Endothelial cell of hepatic sinusoid (primary cell): ENCODE data around the gene WHAMM.

Experiments
- in situ Hi-C: cut with HindIII; loops from 2 replicates; pipeline ENCODE4 v1.10.0; 2017; ENCODE audit warnings: low sequenced_read_pairs

The WHAMM gene

GRCh38 chr15:82835391-82835917, 26.0 kb downstream of the WHAMM start:
- in situ Hi-C loops: no loop called here

GRCh38 chr15:82838096-82838735, 28.8 kb downstream of the WHAMM start:
- in situ Hi-C loops: no loop called here

- in situ Hi-C loops: no loop called here
These were observed 29.7 kb downstream of the WHAMM start for GRCh38 chr15:82839136-82839535.

- in situ Hi-C loops: loop anchor here (10.0 kb wide), 1 partner anchor 85 kb away; no protein-coding TSS in a partner anchor
These were observed 30.7 kb downstream of the WHAMM start for GRCh38 chr15:82840166-82840565.

DNA sequence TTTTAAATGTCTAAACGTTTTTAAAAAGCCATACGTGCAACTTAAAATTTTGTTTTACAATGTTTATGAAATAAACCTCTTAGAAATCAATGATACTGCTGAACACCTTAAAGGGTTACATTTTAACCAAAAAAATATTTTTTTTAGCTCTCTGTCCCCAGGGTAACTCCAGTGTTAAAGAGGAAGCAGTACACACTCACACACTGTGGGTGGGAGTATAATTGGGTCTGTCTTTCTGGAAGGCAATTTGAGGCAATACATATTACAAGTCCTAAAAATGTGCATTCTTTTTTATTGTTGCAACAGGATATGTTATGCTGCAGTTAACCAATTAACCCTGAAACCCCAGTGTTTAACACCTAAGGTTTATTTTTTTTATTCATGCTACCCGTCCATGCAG, 34.1 kb downstream of the WHAMM start:
- in situ Hi-C loops: loop anchor here (10.0 kb wide), 1 partner anchor 89 kb away; no protein-coding TSS in a partner anchor

- in situ Hi-C loops: loop anchor here (5.0 to 10.0 kb wide), 4 partner anchors 58 to 142 kb away; partner anchors contain the start of gene RAMAC
These were observed 36.3 kb downstream of the WHAMM start for GRCh38 chr15:82845686-82846085.

GRCh38 chr15:82846621-82847020, 37.2 kb downstream of the WHAMM start:
- in situ Hi-C loops: loop anchor here (5.0 to 10.0 kb wide), 4 partner anchors 59 to 141 kb away; partner anchors contain the start of gene RAMAC

GRCh38 chr15:82847703-82848102, 38.3 kb downstream of the WHAMM start:
- in situ Hi-C loops: loop anchor here (5.0 to 10.0 kb wide), 4 partner anchors 60 to 140 kb away; partner anchors contain the start of gene RAMAC

DNA sequence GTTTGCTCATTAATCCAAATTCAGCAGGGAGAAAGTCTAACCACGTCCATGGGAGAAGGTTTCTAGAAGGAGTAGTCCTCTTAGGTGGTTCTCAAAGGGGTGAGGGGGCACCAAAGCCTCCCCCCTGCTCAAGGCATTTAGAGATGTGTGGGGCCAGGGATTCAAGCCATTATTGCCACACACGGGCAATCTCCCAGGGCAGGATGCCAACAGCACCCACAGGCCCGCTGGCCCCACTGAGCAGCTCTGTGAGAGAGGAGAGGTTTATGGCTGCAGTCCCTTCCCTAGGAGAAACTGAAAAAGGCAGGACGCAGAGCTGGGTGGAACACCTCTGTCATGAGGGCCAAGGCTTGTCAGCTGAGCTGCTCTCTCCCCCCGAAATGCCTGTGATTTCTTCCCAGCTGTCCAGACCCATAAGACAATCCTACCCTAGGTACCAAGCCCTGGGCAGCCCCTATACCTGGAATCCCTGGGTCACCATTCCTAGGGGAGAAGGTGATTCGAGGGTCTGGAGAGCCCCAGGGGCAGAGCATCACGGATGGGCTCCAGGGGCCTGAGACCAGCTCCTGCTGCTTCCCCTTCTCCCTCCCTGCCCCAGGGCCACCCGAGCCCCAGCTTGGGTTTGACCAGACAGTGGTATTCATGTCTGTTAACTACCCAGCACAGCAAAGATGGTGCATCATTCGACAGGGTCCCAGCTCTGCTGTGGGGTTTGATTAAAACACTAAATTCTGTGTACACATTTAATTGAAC, 39.0 kb downstream of the WHAMM start:
- in situ Hi-C loops: loop anchor here (5.0 to 10.0 kb wide), 4 partner anchors 61 to 139 kb away; partner anchors contain the start of gene RAMAC

DNA sequence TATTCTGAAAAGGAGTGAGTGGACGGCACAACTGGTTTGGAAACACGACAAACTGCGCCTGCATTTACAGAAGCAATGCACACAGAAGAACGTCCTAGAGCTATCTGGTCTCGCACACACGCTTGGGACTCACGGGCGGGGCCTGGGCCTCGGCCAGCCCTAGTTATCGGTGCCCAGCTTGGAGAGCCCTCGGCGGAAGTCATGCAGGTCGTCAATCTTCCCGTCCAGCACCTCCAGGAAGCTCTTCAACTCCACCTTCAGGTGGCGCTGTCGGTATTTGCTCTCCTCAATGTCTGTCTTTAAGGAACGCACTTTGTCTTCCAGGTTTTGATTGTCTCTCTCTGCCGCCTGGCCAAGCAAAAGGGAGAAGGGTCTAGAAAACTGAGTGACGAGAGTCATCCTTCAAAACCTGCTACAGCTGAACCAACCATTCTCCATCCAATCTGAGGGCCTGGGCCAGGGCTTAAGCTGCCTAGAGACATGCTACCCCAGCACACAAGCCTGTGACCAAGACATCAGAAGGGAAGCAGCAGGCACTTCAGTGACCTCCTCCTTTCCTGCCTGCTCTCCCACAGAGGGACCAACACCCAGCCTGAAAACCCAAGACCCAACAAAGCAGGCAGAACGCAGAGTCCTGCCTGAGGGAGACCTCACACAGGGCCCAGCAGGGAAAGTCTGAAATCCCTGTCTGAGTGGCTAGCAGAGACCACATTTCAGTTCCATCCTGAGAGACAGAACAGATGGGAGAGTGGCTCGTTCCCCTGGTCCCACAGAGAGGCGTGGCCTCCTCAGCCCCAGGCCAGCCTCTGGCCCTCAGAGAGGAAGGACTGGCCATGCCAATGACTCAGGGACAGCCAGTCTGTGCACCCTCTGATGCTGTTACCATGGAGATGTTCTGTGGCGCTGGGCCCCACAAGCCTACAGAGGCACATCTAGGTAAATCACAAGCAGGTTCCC, 40.4 kb downstream of the WHAMM start:
- in situ Hi-C loops: loop anchor here (5.0 to 10.0 kb wide), 4 partner anchors 62 to 137 kb away; partner anchors contain the start of gene RAMAC

DNA sequence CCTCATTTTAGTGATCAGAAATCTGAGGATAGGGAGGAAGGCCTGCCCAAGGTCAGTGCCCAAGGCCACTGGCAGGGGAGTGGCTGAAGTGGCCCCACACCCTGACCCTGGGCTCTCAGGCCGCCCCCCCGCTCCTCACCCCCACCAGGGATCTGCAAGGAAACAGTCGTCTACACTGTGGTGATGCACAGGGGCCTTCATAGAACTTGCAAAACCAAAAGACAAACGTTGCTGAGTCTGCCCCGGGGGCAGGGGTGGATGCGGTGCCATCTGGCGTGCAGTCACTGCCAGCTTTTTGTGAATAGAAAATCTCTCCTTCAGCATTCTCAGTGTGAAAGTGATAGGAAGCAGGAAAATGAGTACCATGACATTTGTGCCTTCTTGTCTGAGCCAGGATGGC, 41.3 kb downstream of the WHAMM start:
- in situ Hi-C loops: no loop called here

DNA sequence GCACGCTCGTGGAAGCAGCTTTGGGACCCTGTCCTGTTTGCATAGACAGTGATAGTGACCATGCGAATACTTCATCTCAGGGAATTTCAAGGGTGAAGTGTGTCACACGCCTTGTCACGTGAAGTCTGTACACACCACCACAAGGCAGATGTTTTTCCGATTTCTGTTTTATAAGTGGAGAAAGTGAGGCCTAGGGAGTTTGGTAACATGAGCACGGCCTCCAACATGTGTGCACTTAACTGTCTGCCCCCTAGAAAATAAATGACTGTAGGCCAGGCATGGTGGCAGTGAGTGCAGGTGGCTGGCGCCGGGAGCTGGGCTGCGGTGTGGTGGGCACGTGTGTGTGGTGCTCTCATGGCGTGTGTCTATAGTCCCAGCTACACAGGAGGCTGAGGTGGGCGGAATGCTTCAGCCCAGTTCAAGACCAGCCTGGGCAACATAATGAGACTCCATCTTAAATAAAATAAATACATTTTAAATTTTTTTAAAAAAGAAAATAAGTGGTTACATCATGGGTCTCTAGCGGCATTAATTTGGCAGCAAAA, 42.0 kb downstream of the WHAMM start:
- in situ Hi-C loops: no loop called here

DNA sequence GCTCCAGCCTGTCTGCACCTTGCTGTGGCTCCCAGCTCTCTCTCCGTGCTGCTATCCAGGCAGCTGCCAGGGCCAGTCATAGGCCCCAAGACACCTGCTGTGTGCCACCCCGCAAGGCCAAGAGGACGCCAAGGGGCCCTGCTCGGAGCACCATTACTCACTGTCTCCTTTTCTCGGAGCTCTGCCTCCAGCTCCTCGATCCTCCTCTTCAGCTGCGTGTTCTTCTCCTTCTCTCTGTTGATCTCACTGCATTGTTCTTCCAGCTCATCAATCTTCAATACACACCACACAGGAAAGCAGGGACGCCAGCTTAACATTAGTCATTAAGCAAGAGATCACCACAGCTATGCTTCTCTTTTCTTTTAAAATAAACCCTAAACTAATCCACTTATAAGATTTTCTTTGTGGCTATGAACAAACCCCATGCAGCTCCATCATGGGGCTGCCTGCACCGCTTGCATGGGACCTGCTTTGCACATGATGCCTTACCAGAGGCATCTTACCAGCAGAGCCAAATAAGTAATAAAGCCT, 42.6 kb downstream of the WHAMM start:
- in situ Hi-C loops: no loop called here

DNA sequence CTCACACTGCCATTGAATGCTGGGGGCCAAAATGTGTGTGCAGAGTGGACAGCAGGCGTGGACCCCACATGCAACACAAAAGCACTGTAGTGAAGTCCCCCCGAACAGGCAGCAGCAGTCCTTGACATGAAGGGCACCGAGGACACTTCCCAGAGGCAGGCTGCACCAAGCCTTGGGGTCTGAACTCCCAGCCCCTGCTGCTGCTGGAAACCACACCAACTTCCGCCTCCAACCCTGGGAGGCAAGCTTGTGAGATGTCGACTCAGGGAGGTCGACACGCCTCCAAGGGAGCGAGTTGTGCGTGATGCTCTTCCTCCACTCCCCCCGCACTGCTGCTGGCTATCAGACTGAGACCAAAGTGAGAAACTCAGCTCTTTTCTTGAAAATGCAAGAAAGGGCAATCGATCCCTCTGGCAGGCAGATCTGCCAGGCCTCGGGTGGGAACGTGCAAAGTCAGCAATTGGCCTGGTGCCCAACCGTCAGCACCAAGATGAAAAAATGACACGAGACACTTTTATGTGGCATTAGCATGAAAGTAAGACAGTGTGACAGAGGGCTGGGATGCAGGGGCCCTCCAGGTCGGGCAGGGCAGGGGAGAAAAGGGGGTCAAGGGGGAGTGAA, 43.6 kb downstream of the WHAMM start:
- in situ Hi-C loops: no loop called here

GRCh38 chr15:82854554-82854953, 45.1 kb downstream of the WHAMM start:
- in situ Hi-C loops: no loop called here

DNA sequence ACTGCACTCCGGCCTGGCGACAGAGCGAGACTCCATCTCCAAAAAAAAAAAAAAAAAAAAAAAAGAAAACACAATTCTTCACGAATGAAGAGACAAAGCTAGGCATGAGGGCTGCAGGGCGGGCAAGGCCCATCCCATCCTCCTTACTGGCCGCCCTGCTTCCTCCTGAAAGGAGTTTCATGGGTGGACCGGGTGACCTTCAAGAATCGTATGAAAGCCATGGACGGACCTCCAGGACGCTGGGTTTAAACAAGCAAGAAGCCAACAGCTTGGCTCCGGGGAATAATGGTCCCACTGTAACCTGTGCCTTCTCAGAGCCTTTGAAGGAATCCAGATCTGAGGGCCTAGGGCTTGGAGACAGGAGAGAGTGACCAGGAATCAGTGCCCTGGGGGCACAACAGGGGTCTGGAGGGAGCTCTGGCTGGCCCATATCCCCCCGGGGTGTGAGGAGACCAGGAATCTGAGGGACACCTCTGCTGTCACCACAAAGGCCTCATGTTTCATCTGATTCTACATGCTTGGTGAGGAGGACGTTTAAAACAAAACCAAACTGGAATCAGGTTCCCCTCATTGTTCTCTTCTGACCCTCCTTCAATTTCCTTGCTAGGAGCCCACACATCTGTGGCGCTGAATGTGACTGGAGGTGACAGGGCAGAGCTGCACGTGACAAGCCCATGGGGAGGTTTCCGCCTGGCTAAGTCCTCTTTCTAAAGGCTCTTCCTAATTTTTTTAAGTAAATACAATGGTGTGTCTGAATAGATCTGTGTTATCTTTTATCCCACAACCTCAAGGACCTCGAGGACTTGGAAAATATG, 46.1 kb downstream of the WHAMM start:
- in situ Hi-C loops: no loop called here

GRCh38 chr15:82856397-82857170, 47.2 kb downstream of the WHAMM start:
- in situ Hi-C loops: no loop called here

DNA sequence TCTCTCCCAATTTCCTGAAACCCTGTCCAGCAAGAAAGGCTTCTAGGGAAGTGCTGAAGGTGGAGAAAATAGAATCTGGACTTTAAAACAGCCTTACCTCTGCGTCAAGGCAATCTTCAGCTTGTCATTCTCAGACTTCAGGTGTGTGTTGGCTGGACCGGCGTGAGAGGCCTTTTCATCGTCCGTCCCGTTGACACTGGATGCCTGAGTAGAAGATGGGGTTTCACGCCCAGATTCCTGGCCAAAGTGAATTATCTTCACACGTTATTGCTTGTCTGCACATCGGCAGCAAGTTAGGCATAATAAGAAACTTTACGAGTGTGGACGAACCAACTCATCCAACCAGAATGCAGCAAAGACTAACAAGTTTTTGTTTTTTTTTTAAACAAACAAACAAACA, 49.5 kb downstream of the WHAMM start:
- in situ Hi-C loops: no loop called here
